ENCODE measurements around the gene PDE6A. TPM values are rescaled to one million over a fixed set of nuclear protein-coding genes. Genes with fewer than 3 reads are reported as not detected.
"Not testable (repeated sequence)": the region's sequence is repeated elsewhere in the genome, so short reads cannot be mapped to it uniquely, and the experiment has no call there.

PDE6A gene
- total and polyA plus RNA-seq, 2 donors (not counting 3 experiments of a cell fraction or from before 2014, with no cell fraction given) = not detected

- ChIA-PET CTCF (interaction anchor here (1.2 to 2.1 kb wide), 5 partner anchors 12 to 102 kb away, joined by 3 to 7 read pairs (median 5); partner anchors contain the start of gene SLC26A2), POLR2A (interaction anchor here (0.7 kb wide), 1 partner anchor 41 kb away, joined by 4 read pairs; no protein-coding TSS in a partner anchor)
- no peak overlapping the region for H3K4me2 ChIP-seq (ENCODE audit: insufficient read depth, low read length)
- no TSS peak for BruUV-seq (replicated peaks)
- H3K27me3 ChIP-seq (ENCODE audit: control insufficient read depth in 2 of 2, insufficient read depth in 2 of 2, low read length in 2 of 2) = no peaks in the 10 kb centered on the region
- FAIRE-seq (no peak), DNase-seq (ENCODE audit: low read depth, low spot score) (no peak)
- dilution Hi-C loops (cut with MboI; ENCODE audit: extremely low pct_ligation_motif_present, low sequenced_read_pairs) = no loop called here
- peaks cover 12% of the 10 kb centered on the region for H3K4me1 ChIP-seq (ENCODE audit: control insufficient read depth, extremely low read depth, insufficient read depth, low read length)
- no peak overlapping the region for H3K9ac ChIP-seq (replicated peaks; ENCODE audit: extremely low read depth, insufficient read depth, low read length)
- no peaks in the 10 kb centered on the region for H3K9me3 ChIP-seq (replicated peaks; ENCODE audit: control insufficient read depth, insufficient read depth, low read length)
- no peaks in the 10 kb centered on the region for H3K79me2 ChIP-seq (ENCODE audit: control insufficient read depth, insufficient read depth, low read length)
- no peak overlapping the region for H2AFZ ChIP-seq (ENCODE audit: low read depth, low read length)
- no peak overlapping the region for H3K4me3 ChIP-seq (replicated peaks in 1 of 3; ENCODE audit: insufficient read depth in 1 of 3, low read depth in 1 of 3, low read length in 3 of 3)
- H3K36me3 ChIP-seq (ENCODE audit: control insufficient read depth in 2 of 2, extremely low read depth in 1 of 2, insufficient read depth in 2 of 2, low read length in 2 of 2) = no peaks in the 10 kb centered on the region
- no peak for TF ChIP-seq JUN (IDR thresholded peaks at IDR 0.05; ENCODE audit: borderline replicate concordance, insufficient read depth, insufficient read length, low read depth)
- TF ChIP-seq POLR2A (IDR thresholded peaks at IDR 0.05; ENCODE audit: low read depth, low read length) = no peak
- no peak for TF ChIP-seq FOS (IDR thresholded peaks at IDR 0.05; ENCODE audit: borderline replicate concordance, insufficient read depth, low read length)
- no peak for TF ChIP-seq POLR2AphosphoS5 (IDR thresholded peaks at IDR 0.05; ENCODE audit: insufficient read depth, low read depth, low read length)
- TF ChIP-seq, protein P1, sequence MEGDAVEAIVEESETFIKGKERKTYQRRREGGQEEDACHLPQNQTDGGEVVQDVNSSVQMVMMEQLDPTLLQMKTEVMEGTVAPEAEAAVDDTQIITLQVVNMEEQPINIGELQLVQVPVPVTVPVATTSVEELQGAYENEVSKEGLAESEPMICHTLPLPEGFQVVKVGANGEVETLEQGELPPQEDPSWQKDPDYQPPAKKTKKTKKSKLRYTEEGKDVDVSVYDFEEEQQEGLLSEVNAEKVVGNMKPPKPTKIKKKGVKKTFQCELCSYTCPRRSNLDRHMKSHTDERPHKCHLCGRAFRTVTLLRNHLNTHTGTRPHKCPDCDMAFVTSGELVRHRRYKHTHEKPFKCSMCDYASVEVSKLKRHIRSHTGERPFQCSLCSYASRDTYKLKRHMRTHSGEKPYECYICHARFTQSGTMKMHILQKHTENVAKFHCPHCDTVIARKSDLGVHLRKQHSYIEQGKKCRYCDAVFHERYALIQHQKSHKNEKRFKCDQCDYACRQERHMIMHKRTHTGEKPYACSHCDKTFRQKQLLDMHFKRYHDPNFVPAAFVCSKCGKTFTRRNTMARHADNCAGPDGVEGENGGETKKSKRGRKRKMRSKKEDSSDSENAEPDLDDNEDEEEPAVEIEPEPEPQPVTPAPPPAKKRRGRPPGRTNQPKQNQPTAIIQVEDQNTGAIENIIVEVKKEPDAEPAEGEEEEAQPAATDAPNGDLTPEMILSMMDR (IDR thresholded peaks at IDR 0.05; ENCODE audit: extremely low read depth in 1 of 2, insufficient read depth in 1 of 2, low read depth in 1 of 2, low read length in 2 of 2) = no peak
- no peaks in the 10 kb centered on the region for H3K9me1 ChIP-seq (replicated peaks; ENCODE audit: control insufficient read depth, extremely low read depth, insufficient read depth, low read length)
- H3K27ac ChIP-seq (ENCODE audit: insufficient read depth, low read depth, low read length) = no peak overlapping the region
- no peaks in the 10 kb centered on the region for H4K20me1 ChIP-seq (replicated peaks; ENCODE audit: control insufficient read depth, extremely low read depth, insufficient read depth, low read length)
- intact Hi-C loops (cut with micrococcal nuclease) = no loop called here
These were observed 84.8 kb downstream of the PDE6A start for GRCh38 chr5:149859746-149860145.

DNA sequence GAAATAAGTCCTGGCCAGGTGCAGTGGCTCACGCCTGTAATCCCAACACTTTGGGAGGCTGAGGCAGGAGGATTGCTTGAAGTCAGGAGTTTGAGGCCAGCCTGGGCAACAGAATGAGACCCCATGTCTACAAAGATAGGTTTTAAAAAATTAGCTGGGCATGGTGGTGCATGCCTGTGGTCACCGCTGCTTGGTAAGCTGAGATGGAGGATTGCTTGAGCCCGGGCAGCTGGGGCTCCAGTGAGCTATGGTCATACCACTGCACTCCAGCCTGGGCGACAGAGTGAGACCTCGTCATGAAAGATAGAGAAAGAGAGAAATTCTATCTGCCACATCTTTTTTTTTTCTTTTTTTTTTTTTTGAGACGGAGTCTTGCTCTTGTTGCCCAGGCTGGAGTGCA, 86.1 kb downstream of the PDE6A start:
- DNase-seq (ENCODE audit: low read depth, low spot score); FAIRE-seq; H3K79me2 ChIP-seq (ENCODE audit: control insufficient read depth, insufficient read depth, low read length); POLR2A ChIA-PET; intact Hi-C loops (cut with micrococcal nuclease); H3K27me3 ChIP-seq (ENCODE audit: control insufficient read depth in 2 of 2, insufficient read depth in 2 of 2, low read length in 2 of 2); H3K4me2 ChIP-seq (ENCODE audit: insufficient read depth, low read length); H2AFZ ChIP-seq (ENCODE audit: low read depth, low read length); H3K4me3 ChIP-seq (replicated peaks in 1 of 3; ENCODE audit: insufficient read depth in 1 of 3, low read depth in 1 of 3, low read length in 3 of 3); H3K36me3 ChIP-seq (ENCODE audit: control insufficient read depth in 2 of 2, extremely low read depth in 1 of 2, insufficient read depth in 2 of 2, low read length in 2 of 2); H4K20me1 ChIP-seq (replicated peaks; ENCODE audit: control insufficient read depth, extremely low read depth, insufficient read depth, low read length); H3K9me3 ChIP-seq (replicated peaks; ENCODE audit: control insufficient read depth, insufficient read depth, low read length); BruUV-seq (replicated peaks); H3K9me1 ChIP-seq (replicated peaks; ENCODE audit: control insufficient read depth, extremely low read depth, insufficient read depth, low read length); H3K9ac ChIP-seq (replicated peaks; ENCODE audit: extremely low read depth, insufficient read depth, low read length); H3K27ac ChIP-seq (ENCODE audit: insufficient read depth, low read depth, low read length); dilution Hi-C loops (cut with MboI; ENCODE audit: extremely low pct_ligation_motif_present, low sequenced_read_pairs): not testable (repeated sequence)
- H3K4me1 ChIP-seq (ENCODE audit: control insufficient read depth, extremely low read depth, insufficient read depth, low read length) = peaks cover 12% of the 10 kb centered on the region
- CTCF ChIA-PET = interaction anchor here (3.5 to 16.3 kb wide), 3 partner anchors 22 to 133 kb away, joined by 16 to 295 read pairs (median 208); partner anchors contain the start of gene SLC26A2
